ENCODE data around the gene NRIP1. TPM values are rescaled to one million over a fixed set of nuclear protein-coding genes. Genes with fewer than 3 reads are reported as not detected.
"Not testable (repeated sequence)": the region's sequence is repeated elsewhere in the genome, so short reads cannot be mapped to it uniquely, and the experiment has no call there.

Gene NRIP1
- polyA plus RNA-seq, 1 donor (not counting 4 experiments of a cell fraction or from before 2014, with no cell fraction given), result 25.5 TPM

GRCh38 chr21:15030861-15031260 is 33.9 kb downstream of the NRIP1 start:
- H3K36me3 ChIP-seq (ENCODE audit: control insufficient read depth in 2 of 2, extremely low read depth in 1 of 2, insufficient read depth in 2 of 2, low read length in 2 of 2); dilution Hi-C loops (cut with MboI; ENCODE audit: extremely low pct_ligation_motif_present, low sequenced_read_pairs); FAIRE-seq; H2AFZ ChIP-seq (ENCODE audit: control insufficient read depth, low read length); H3K9me3 ChIP-seq (ENCODE audit: control insufficient read depth, low read depth, low read length); H3K27me3 ChIP-seq (ENCODE audit: control insufficient read depth, extremely low read depth, insufficient read depth, low read length); DNase-seq (ENCODE audit: low read depth, low spot score); H3K4me3 ChIP-seq (ENCODE audit: control insufficient read depth in 2 of 3, extremely low read depth in 1 of 3, insufficient read depth in 2 of 3, low read depth in 1 of 3, low read length in 3 of 3); H4K20me1 ChIP-seq (ENCODE audit: control insufficient read depth, extremely low read depth, insufficient read depth, low read length); H3K4me1 ChIP-seq (ENCODE audit: control insufficient read depth, extremely low read depth, insufficient read depth, low read length); H3K27ac ChIP-seq (ENCODE audit: control insufficient read depth, insufficient read depth, low read length); H3K9ac ChIP-seq (ENCODE audit: control insufficient read depth, extremely low read depth, insufficient read depth, low read length); H3K9me1 ChIP-seq (ENCODE audit: control insufficient read depth, extremely low read depth, insufficient read depth, low read length); H3K4me2 ChIP-seq (ENCODE audit: control insufficient read depth, extremely low read depth, insufficient read depth, low read depth, low read length): not testable (repeated sequence)
- H3K79me2 ChIP-seq (ENCODE audit: control insufficient read depth, insufficient read depth, low read length), result peaks cover 86% of the 10 kb centered on the region

GRCh38 chr21:15029077-15029476 is 35.7 kb downstream of the NRIP1 start:
- Histone ChIP-seq H3K4me3 (ENCODE audit: control insufficient read depth in 2 of 3, extremely low read depth in 1 of 3, insufficient read depth in 2 of 3, low read depth in 1 of 3, low read length in 3 of 3) (no peak overlapping the region), H3K4me1 (ENCODE audit: control insufficient read depth, extremely low read depth, insufficient read depth, low read length) (no peaks in the 10 kb centered on the region), H3K27ac (ENCODE audit: control insufficient read depth, insufficient read depth, low read length) (peak overlapping the region; percentile 7), H3K9ac (ENCODE audit: control insufficient read depth, extremely low read depth, insufficient read depth, low read length) (no peak overlapping the region), H3K9me3 (ENCODE audit: control insufficient read depth, low read depth, low read length) (no peaks in the 10 kb centered on the region), H2AFZ (ENCODE audit: control insufficient read depth, low read length) (no peak overlapping the region), H3K4me2 (ENCODE audit: control insufficient read depth, extremely low read depth, insufficient read depth, low read depth, low read length) (no peak overlapping the region), H3K79me2 (ENCODE audit: control insufficient read depth, insufficient read depth, low read length) (peaks cover 88% of the 10 kb centered on the region), H4K20me1 (ENCODE audit: control insufficient read depth, extremely low read depth, insufficient read depth, low read length) (no peaks in the 10 kb centered on the region), H3K36me3 (ENCODE audit: control insufficient read depth in 2 of 2, extremely low read depth in 1 of 2, insufficient read depth in 2 of 2, low read length in 2 of 2) (peaks cover 4% of the 10 kb centered on the region in 2 experiments), H3K27me3 (ENCODE audit: control insufficient read depth, extremely low read depth, insufficient read depth, low read length) (no peaks in the 10 kb centered on the region), H3K9me1 (ENCODE audit: control insufficient read depth, extremely low read depth, insufficient read depth, low read length) (no peaks in the 10 kb centered on the region)
- no peak for FAIRE-seq
- DNase-seq (ENCODE audit: low read depth, low spot score), result no peak
- TF ChIP-seq EZH2 (IDR thresholded peaks at IDR 0.05; ENCODE audit: low read length) (no peak), CTCF (optimal IDR thresholded peaks at IDR 0.05 in 1 of 3, IDR thresholded peaks at IDR 0.05 in 1 of 3, conservative IDR thresholded peaks at IDR 0.05 in 1 of 3; ENCODE audit: extremely low read depth in 1 of 3, insufficient read depth in 2 of 3, low read length in 3 of 3) (no peak)
- dilution Hi-C loops (cut with MboI; ENCODE audit: extremely low pct_ligation_motif_present, low sequenced_read_pairs), result no loop called here

GRCh38 chr21:15028186-15028585 is 36.6 kb downstream of the NRIP1 start:
- peaks cover 88% of the 10 kb centered on the region for H3K79me2 ChIP-seq (ENCODE audit: control insufficient read depth, insufficient read depth, low read length)
- H3K36me3 ChIP-seq (ENCODE audit: control insufficient read depth in 2 of 2, extremely low read depth in 1 of 2, insufficient read depth in 2 of 2, low read length in 2 of 2), result peaks cover 4% of the 10 kb centered on the region in 2 experiments
- TF ChIP-seq EZH2 (IDR thresholded peaks at IDR 0.05; ENCODE audit: low read length) (no peak), CTCF (optimal IDR thresholded peaks at IDR 0.05 in 1 of 3, IDR thresholded peaks at IDR 0.05 in 1 of 3, conservative IDR thresholded peaks at IDR 0.05 in 1 of 3; ENCODE audit: extremely low read depth in 1 of 3, insufficient read depth in 2 of 3, low read length in 3 of 3) (no peak)
- no peak overlapping the region for H3K27ac ChIP-seq (ENCODE audit: control insufficient read depth, insufficient read depth, low read length)
- no peak overlapping the region for H2AFZ ChIP-seq (ENCODE audit: control insufficient read depth, low read length)
- H3K9me3 ChIP-seq (ENCODE audit: control insufficient read depth, low read depth, low read length), result no peaks in the 10 kb centered on the region
- H3K4me3 ChIP-seq (ENCODE audit: control insufficient read depth in 2 of 3, extremely low read depth in 1 of 3, insufficient read depth in 2 of 3, low read depth in 1 of 3, low read length in 3 of 3), result no peak overlapping the region
- DNase-seq (ENCODE audit: low read depth, low spot score) (no peak), FAIRE-seq (no peak)
- dilution Hi-C loops (cut with MboI; ENCODE audit: extremely low pct_ligation_motif_present, low sequenced_read_pairs), result no loop called here
- no peaks in the 10 kb centered on the region for H3K9me1 ChIP-seq (ENCODE audit: control insufficient read depth, extremely low read depth, insufficient read depth, low read length)
- H4K20me1 ChIP-seq (ENCODE audit: control insufficient read depth, extremely low read depth, insufficient read depth, low read length), result no peaks in the 10 kb centered on the region
- H3K9ac ChIP-seq (ENCODE audit: control insufficient read depth, extremely low read depth, insufficient read depth, low read length), result no peak overlapping the region
- H3K27me3 ChIP-seq (ENCODE audit: control insufficient read depth, extremely low read depth, insufficient read depth, low read length), result no peaks in the 10 kb centered on the region
- no peaks in the 10 kb centered on the region for H3K4me1 ChIP-seq (ENCODE audit: control insufficient read depth, extremely low read depth, insufficient read depth, low read length)
- no peak overlapping the region for H3K4me2 ChIP-seq (ENCODE audit: control insufficient read depth, extremely low read depth, insufficient read depth, low read depth, low read length)
